Mesodermal cell (in vitro differentiated cells): ENCODE measurements around the gene YBEY.

ENCODE experiments used
- H3K27ac ChIP-seq: 2 replicates; pipeline ENCODE4 v1.7.0; 2013; ENCODE audit warnings: mild to moderate bottlenecking, low read depth, low read length, moderate library complexity; ENCODE audit not compliant: severe bottlenecking
- H3K36me3 ChIP-seq: 2 replicates; pipeline ENCODE4 v1.7.1; 2013; ENCODE audit warnings: mild to moderate bottlenecking, low read length, moderate library complexity; ENCODE audit not compliant: control insufficient read depth, insufficient read depth
- H3K4me1 ChIP-seq: one replicate; pipeline ENCODE4 v1.7.1; 2013; ENCODE audit warnings: mild to moderate bottlenecking, low read length; ENCODE audit not compliant: insufficient read depth, control insufficient read depth, poor library complexity, severe bottlenecking
- H3K4me3 ChIP-seq: 2 replicates; pipeline ENCODE4 v1.7.0; 2013; ENCODE audit warnings: low read length, control low read depth, mild to moderate bottlenecking; ENCODE audit not compliant: insufficient read depth, poor library complexity, severe bottlenecking; ENCODE audit errors: extremely low read depth
- H3K9me3 ChIP-seq: 2 replicates; pipeline ENCODE4 v1.7.1; 2013; ENCODE audit warnings: mild to moderate bottlenecking, low read length, moderate library complexity; ENCODE audit not compliant: control insufficient read depth
- WGBS, 2 experiments: methylation state at CpG; one replicate each; pipeline ENCODE4 v1.1.5; 2013; ENCODE audit warnings: missing lambda C conversion rate in 2 of 2; ENCODE audit not compliant: insufficient coverage in 2 of 2; 5-methylcytosine and 5-hydroxymethylcytosine counted together

The YBEY gene

DNA sequence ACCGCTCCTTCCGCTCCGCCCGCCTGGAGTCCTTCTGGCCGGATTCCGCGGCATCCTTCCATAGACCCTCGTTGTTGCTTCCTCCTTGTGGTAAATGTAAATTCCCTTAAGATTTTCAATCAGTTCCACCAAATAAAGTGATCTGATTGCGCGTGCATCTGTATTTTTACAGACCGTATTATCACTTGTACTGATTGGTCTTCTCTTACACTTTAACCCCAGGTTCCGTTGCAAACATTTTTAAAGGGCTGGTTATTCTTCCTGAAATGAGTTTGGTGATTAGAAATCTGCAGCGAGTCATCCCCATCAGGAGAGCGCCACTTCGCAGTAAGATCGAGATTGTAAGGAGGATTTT is 483 bp downstream of the YBEY start:
- Histone ChIP-seq H3K4me1 (peaks cover 34% of the 10 kb centered on the region), H3K9me3 (no peaks in the 10 kb centered on the region), H3K36me3 (peaks cover 46% of the 10 kb centered on the region), H3K27ac (peak overlapping the region; percentile 96), H3K4me3 (peak overlapping the region; percentile 72)
- 0% methylated on average over 7 to 8 of the region's 16 CpGs for WGBS, 2 experiments

DNA sequence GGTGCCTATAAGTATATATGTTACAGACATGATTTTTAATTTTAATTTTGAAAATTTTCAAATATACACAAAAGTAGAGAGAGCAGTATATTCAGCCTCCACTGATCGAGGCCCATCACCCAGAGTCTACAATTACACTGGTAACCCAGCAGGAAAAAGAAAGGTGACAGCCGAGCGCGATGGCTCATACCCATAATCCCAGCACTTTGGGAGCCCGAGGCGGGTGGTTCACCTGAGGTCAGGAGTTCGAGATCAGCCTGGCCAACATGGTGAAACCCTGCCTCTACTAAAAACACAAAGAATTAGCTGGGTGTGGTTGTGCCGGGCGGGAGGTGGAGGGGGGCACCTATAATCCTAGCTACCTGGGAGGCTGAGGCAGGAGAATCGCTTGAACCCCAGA is 1.4 kb downstream of the YBEY start:
- 89 to 96% methylated on average over 2 to 10 of the region's 10 CpGs for WGBS, 2 experiments
- Histone ChIP-seq H3K27ac (no peak overlapping the region), H3K9me3 (no peaks in the 10 kb centered on the region), H3K36me3 (peaks cover 45% of the 10 kb centered on the region), H3K4me1 (peaks cover 30% of the 10 kb centered on the region), H3K4me3 (peak overlapping the region; percentile 72)

DNA sequence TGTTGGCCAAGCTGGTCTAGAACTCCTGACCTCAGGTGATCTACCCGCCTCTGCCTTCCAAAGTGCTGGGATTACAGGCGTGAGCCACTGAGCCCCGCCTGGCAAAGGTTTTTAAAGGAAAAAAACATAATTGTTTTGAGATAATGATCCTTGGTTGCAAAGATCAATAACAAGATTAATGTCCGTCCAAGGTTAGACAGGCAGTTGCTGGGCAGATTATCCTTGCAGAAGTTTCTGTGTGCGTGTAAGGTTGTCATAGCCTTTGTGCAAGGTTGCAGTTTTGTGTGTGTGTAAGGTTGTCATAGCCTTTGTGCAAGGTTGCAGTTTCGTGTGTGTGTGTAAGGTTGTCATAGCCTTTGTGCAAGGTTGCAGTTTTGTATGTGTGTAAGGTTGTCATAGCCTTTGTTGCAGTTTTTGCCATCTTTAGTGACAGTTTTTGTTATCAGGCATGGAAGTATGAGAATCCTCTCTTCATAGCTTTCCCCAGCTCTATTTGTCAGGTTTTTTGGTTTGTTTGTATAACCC is 3.6 kb downstream of the YBEY start:
- WGBS, 2 experiments, result 72 to 84% methylated on average over 6 of the region's 6 CpGs
- H3K4me1 ChIP-seq, result peaks cover 13% of the 10 kb centered on the region

DNA sequence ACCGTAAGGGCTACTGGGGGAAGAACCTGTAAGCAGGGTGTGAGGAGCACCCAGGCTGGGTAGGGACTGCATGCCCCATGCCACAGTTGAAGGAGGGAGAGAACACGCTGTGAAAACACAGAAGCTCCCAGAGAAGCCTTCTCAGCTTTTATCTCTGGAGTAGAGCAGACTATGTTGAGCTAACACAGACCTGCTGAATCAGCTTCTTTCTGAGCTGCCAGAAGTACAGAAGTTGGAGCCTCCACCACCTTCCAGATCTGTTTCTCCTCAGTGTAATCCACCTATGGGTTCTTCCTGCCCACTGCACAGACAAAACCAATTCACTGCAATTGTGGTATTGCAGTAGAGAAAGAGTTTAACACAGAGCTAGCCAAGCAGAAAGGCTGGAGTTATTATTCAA is 5.4 kb downstream of the YBEY start:
- 100% methylated on average over 1 to 2 of the region's 2 CpGs for WGBS, 2 experiments
- H3K9me3 ChIP-seq, result no peaks in the 10 kb centered on the region
- no peak overlapping the region for H3K27ac ChIP-seq
- peaks cover 16% of the 10 kb centered on the region for H3K4me1 ChIP-seq
- H3K4me3 ChIP-seq, result no peak overlapping the region
- peaks cover 25% of the 10 kb centered on the region for H3K36me3 ChIP-seq

More for the DNA sequence above, 3.6 kb downstream of the YBEY start:
- H3K27ac ChIP-seq, result no peak overlapping the region
- no peaks in the 10 kb centered on the region for H3K9me3 ChIP-seq
- H3K4me3 ChIP-seq, result no peak overlapping the region
- H3K36me3 ChIP-seq, result peaks cover 29% of the 10 kb centered on the region

DNA sequence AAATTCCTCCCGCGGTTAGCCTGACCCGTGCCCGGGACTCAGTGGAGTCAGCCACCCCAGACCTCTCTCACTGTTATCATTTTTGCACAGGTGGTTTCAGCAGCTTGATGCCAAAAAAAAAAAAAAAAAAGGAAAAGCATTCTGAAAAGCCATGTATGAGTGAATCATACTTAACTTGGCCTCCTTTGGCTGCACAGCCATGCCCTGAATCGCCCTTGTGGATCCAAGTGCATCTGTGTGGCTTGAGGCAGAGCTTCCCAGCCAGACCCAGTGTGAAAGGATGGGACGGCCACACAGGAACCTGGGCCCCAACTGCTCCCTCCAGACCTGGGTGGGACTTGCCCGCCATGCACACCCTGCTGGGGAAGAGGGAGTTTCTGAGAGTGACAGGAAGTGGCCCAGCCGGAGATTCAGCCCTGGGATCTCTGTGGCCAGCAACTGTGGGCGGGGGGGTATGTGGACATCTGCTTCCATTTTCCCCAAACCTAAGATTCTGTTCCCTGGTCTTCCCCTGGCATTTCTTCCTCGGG is 8.6 kb downstream of the YBEY start:
- Histone ChIP-seq H3K27ac (peak overlapping the region; percentile 41), H3K4me1 (peaks cover 8% of the 10 kb centered on the region), H3K9me3 (no peaks in the 10 kb centered on the region), H3K36me3 (peaks cover 31% of the 10 kb centered on the region), H3K4me3 (no peak overlapping the region)
- 76 to 90% methylated on average over 4 to 6 of the region's 10 CpGs for WGBS, 2 experiments

DNA sequence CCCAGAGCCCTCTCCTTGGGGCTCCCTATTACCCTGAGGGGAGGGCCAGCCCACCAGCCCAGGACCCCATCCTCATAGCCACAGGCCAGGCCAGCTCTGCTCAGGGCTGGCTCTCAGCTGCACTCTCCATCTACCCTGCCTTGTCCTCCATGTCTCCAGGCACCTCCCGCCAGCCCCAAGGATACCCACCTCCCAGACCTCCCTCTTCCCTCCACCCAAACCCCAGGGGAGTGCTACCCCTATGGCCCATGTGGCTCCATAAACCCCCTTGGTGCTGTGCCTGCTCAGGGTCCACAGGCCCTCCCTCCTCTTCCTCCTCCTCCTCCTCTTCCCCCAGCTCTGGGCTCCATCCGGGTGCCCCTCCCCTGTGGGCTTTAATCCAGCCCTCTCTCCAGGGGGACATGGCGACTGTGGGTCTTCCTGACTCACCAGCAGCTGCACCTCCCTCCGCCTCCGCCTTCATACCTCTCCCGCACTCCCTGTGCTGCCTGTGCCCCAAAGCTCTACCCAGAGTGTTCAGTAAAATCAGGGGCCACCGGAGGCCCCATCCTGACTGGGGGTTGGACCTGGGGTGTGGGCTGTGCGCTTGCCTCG is 9.1 kb downstream of the YBEY start:
- 57% methylated on average over 5 to 6 of the region's 9 CpGs for WGBS, 2 experiments
- H3K9me3 ChIP-seq, result no peaks in the 10 kb centered on the region
- peak overlapping the region; percentile 41 for H3K27ac ChIP-seq
- peaks cover 8% of the 10 kb centered on the region for H3K4me1 ChIP-seq
- no peak overlapping the region for H3K4me3 ChIP-seq
- peaks cover 33% of the 10 kb centered on the region for H3K36me3 ChIP-seq

DNA sequence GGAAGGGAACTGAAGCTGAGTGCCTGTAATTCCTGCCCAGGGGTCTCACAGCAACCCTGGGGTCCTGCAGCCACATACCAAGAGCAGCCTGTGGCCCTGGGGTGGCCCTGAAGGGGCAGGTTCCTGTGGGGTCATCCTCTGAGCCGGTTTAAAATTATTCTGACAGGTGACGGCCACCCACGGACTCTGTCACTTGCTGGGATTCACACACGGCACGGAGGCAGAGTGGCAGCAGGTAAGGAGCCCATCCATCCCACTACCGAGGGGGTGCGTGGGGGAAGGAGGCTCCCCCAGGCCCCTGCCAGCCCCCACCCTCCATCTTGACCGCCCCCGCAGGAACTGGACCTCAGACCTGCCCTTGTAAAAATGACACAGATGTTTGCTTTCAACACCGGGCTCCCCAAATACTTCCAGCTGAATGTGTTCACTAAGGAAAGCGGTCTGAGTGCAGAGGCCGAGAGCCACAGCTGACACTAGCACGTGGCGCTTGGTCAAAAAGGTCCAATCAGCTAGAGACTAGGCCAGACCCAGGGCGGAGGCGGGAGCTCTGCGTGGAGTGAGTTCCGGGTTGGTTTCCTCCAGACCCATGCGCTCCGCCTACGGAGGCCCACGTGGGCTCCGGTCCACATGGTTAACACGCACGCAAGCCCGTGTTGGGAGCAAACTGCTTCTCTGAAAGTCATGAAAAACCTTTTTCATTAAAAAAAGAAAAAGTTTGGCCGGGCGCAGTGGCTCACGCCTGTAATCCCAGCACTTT is 10.0 kb downstream of the YBEY start:
- H3K4me1 ChIP-seq, result peaks cover 8% of the 10 kb centered on the region
- peak overlapping the region; percentile 41 for H3K27ac ChIP-seq
- peaks cover 39% of the 10 kb centered on the region for H3K36me3 ChIP-seq
- H3K9me3 ChIP-seq, result no peaks in the 10 kb centered on the region
- 81 to 84% methylated on average over 23 to 27 of the region's 29 CpGs for WGBS, 2 experiments
- H3K4me3 ChIP-seq, result no peak overlapping the region

DNA sequence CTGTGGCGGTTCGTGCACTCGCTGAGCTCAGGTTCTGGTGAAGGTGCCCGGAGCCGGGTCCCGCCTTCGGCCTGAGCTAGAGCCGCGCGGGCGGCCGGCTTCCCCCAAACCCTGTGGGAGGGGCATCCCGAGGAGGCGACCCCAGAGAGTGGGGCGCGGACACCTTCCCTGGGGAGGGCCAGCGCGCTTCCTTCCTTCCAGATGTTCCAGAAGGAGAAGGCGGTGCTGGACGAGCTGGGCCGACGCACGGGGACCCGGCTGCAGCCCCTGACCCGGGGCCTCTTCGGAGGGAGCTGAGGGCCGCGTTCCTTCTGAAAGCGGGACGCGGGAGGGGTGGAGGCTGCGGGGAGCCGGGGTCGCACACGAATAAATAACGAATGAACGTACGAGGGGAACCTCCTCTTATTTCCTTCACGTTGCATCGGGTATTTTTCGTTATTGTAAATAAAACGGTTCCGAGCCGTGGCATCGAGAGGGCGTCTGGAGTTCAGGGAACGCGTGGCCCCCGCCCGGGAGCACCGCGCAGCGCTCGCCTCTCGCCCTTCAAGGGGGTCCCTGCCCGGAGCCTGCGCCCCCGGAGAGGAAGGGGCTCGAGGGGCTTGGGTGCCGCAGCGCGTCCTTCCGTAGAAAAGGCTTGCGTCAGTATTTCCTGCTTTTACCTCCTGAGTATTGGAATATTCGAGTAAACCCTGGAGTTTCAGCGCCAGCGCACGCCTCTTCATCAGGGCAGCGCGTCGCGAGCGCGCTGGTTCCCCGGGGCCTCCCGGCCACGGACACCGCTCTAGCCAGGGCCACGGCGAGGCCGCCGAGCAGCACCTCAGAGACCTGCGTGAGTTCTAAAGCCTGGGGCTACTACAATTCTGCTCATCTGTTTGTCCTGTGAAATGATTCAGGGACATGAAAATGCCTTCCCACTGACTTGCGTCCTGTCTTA is 11.5 kb downstream of the YBEY start:
- Histone ChIP-seq H3K4me1 (peaks cover 8% of the 10 kb centered on the region), H3K36me3 (peaks cover 39% of the 10 kb centered on the region), H3K27ac (no peak overlapping the region), H3K9me3 (no peaks in the 10 kb centered on the region), H3K4me3 (no peak overlapping the region)
- 90 to 93% methylated on average over 77 to 79 of the region's 84 CpGs for WGBS, 2 experiments

DNA sequence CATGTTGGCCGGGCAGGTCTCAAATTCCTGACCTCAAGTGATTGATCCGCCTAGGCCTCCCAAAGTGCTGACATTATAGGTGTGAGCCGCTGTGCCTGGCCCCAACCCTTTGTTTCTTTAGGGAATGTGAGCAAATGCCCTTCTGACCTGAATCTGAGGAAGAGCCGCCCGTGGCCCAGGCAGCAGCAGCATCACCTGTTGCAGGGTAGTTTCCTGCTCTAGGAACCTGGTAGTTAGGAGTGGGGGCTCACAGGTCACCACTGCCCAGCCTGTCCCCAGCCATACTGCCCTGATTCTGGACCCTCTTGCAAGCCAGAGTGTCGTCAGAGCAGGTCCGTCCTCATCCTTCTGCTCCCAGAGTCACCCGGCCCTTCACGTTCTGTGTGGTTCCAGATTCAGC is 13.0 kb downstream of the YBEY start:
- WGBS, 2 experiments, result 86 to 95% methylated on average over 8 to 9 of the region's 9 CpGs

DNA sequence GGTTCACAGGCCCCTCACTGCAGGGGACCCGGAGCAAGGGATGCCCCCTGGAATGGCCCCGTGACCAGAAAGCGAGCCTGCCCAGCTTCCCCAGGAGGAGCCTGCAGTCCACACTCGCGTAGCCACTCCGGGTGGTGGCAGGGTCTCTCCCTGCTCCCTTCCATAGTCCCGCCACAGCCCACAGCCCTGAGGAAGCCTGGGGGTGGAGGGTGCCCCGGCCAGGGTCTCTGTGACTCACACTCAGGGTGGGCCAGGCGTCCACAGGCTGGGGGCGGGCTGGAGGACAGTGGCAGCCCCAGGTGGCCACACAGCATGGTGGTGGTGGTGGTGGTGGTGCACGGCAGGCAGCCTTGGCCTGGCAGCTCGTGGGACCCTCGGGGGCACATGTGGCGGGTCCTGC is 15.6 kb downstream of the YBEY start:
- Histone ChIP-seq H3K9me3 (no peaks in the 10 kb centered on the region), H3K36me3 (peaks cover 50% of the 10 kb centered on the region), H3K27ac (no peak overlapping the region), H3K4me1 (no peaks in the 10 kb centered on the region), H3K4me3 (no peak overlapping the region)
- 94 to 97% methylated on average over 9 to 11 of the region's 14 CpGs for WGBS, 2 experiments

More for the DNA sequence above, 13.0 kb downstream of the YBEY start:
- Histone ChIP-seq H3K9me3 (no peaks in the 10 kb centered on the region), H3K36me3 (peaks cover 36% of the 10 kb centered on the region), H3K4me3 (no peak overlapping the region), H3K4me1 (peaks cover 8% of the 10 kb centered on the region), H3K27ac (no peak overlapping the region)
